H1 (cell line): ENCODE data around the gene C2orf92. TPM values are rescaled to one million over a fixed set of nuclear protein-coding genes. Genes with fewer than 3 reads are reported as not detected.

Source experiments
- ASH2L ChIP-seq: fragments of 200-600, 300-600 bp; sonication (generic); IDR thresholded peaks from one replicate; pipeline ENCODE4 v1.7.1; 2017; ENCODE audit warnings: low read length
- BRCA1 ChIP-seq: IDR thresholded peaks from 2 replicates; pipeline ENCODE4 v1.6.1; 2012; ENCODE audit warnings: low read depth, low read length, improper control_type of control experiment
- CBX5 ChIP-seq: fragments of 300-800, 300-1000 bp; sonication (generic); IDR thresholded peaks from 2 replicates; pipeline ENCODE4 v1.7.1; 2016; ENCODE audit warnings: antibody characterized with exemption, low read length, low read depth
- CBX8 ChIP-seq: fragments of 300-800, 300-1000 bp; sonication (generic); IDR thresholded peaks from 2 replicates; pipeline ENCODE4 v1.7.1; 2016; ENCODE audit warnings: low read depth, low read length, borderline replicate concordance
- CEBPB ChIP-seq: IDR thresholded peaks from 2 replicates; pipeline ENCODE4 v1.6.1; 2012; ENCODE audit warnings: low read depth, low read length
- CHD2 ChIP-seq: IDR thresholded peaks from 2 replicates; pipeline ENCODE4 v1.6.1; 2012; ENCODE audit warnings: low read length, improper control_type of control experiment
- E2F6 ChIP-seq: IDR thresholded peaks from 2 replicates; pipeline ENCODE4 v1.6.1; 2012; ENCODE audit warnings: inconsistent platforms
- EP300 ChIP-seq, 2 experiments: IDR thresholded peaks; 1 replicate in 1 of 2; 2 replicates in 1 of 2; pipeline ENCODE4 v1.6.1; 2011 to 2012; ENCODE audit warnings: low read depth in 2 of 2, low read length in 2 of 2, mild to moderate bottlenecking in 2 of 2, borderline replicate concordance in 1 of 2, inconsistent platforms in 1 of 2, moderate library complexity in 1 of 2
- GABPA ChIP-seq: IDR thresholded peaks from 2 replicates; pipeline ENCODE4 v1.6.1; 2011; ENCODE audit warnings: mild to moderate bottlenecking, low read length, moderate library complexity, borderline replicate concordance; ENCODE audit not compliant: insufficient read depth
- GTF2F1 ChIP-seq: IDR thresholded peaks from 2 replicates; pipeline ENCODE4 v1.6.1; 2012; ENCODE audit warnings: low read depth, low read length, improper control_type of control experiment, borderline replicate concordance
- JUND ChIP-seq: IDR thresholded peaks from 2 replicates; pipeline ENCODE4 v1.6.1; 2011; ENCODE audit warnings: mild to moderate bottlenecking, improper control_type of control experiment, low read length
- NANOG ChIP-seq: IDR thresholded peaks from 2 replicates; pipeline ENCODE4 v1.6.1; 2011; ENCODE audit warnings: low read length, low read depth, mild to moderate bottlenecking, inconsistent platforms; ENCODE audit not compliant: insufficient read depth, poor library complexity, severe bottlenecking
- RAD21 ChIP-seq, 2 experiments: IDR thresholded peaks in 1 of 2; conservative IDR thresholded peaks in 1 of 2; 2 replicates each; pipeline ENCODE4 v1.6.1; 2011; ENCODE audit warnings: low read depth in 2 of 2, low read length in 2 of 2, improper control_type of control experiment in 1 of 2, inconsistent platforms in 1 of 2, mild to moderate bottlenecking in 1 of 2, moderate library complexity in 1 of 2
- RBBP5 ChIP-seq: IDR thresholded peaks from 2 replicates; pipeline ENCODE4 v1.7.1; 2012; ENCODE audit warnings: low read depth, mild to moderate bottlenecking, inconsistent platforms, low read length, moderate library complexity, borderline replicate concordance
- SAP30 ChIP-seq: fragments of 300-600 bp; sonication (generic); IDR thresholded peaks from 2 replicates; pipeline ENCODE4 v1.7.1; 2012; ENCODE audit warnings: low read length, moderate library complexity, mild to moderate bottlenecking, inconsistent platforms; ENCODE audit not compliant: insufficient read depth, insufficient replicate concordance
- SIN3A ChIP-seq, 2 experiments: IDR thresholded peaks in 1 of 2; conservative IDR thresholded peaks in 1 of 2; 2 replicates each; pipeline ENCODE4 v1.6.1; 2011 to 2012; ENCODE audit warnings: low read length in 2 of 2, improper control_type of control experiment in 1 of 2, low read depth in 1 of 2, mild to moderate bottlenecking in 1 of 2
- SRF ChIP-seq: IDR thresholded peaks from 2 replicates; pipeline ENCODE4 v1.6.1; 2011; ENCODE audit warnings: mild to moderate bottlenecking, low read depth, low read length, moderate library complexity
- TAF1 ChIP-seq: IDR thresholded peaks from 2 replicates; pipeline ENCODE4 v1.6.1; 2011; ENCODE audit warnings: mild to moderate bottlenecking, low read depth, low read length
- TAF7 ChIP-seq: optimal IDR thresholded peaks from 2 replicates; pipeline ENCODE3; 2011; ENCODE audit warnings: low read depth, mild to moderate bottlenecking, inconsistent platforms, low read length, moderate library complexity, borderline replicate concordance
- TEAD4 ChIP-seq: IDR thresholded peaks from 2 replicates; pipeline ENCODE4 v1.6.1; 2012; ENCODE audit warnings: low read depth, low read length, inconsistent platforms, mixed read lengths
- ZNF274 ChIP-seq: IDR thresholded peaks from 2 replicates; pipeline ENCODE4 v1.7.0; 2012; ENCODE audit warnings: low read length, borderline replicate concordance; ENCODE audit errors: extremely low read depth
- polyA plus RNA-seq, 7 experiments: library from polyadenylated mRNA; depleted of rRNA in 3 of 7; stranded (reverse) in 5 of 7; unstranded in 2 of 7; fragments of >200 nt in 5 of 7; fragments of 200-250 nt in 2 of 7; gene quantifications; 1 replicate in 5 of 7; 2 replicates in 1 of 7; 4 replicates in 1 of 7; pipeline versions ENCODE4 v1.2.1 to v1.2.3, GENCODE V29; 2011 to 2013; ENCODE audit warnings: missing spikeins in 2 of 7, mixed read lengths in 2 of 7
- total RNA-seq: library from RNA; stranded (reverse); fragmentation: NEBNext Ultra II Directional; extraction: Animal tissue kit (Norgen Biotek cat#: 25700); gene quantifications from 2 replicates; pipeline ENCODE4 v1.2.1, GENCODE V29; 2021
- TF ChIP-seq, protein P1 (sequence below): IDR thresholded peaks from 2 replicates; pipeline ENCODE4 v1.6.1; 2012; ENCODE audit warnings: inconsistent platforms

Gene C2orf92
- total and polyA plus RNA-seq, 2 of the 8 experiments (the other 6 are each of a cell fraction or from before 2014, with no cell fraction given): 2.3 to 3.7 TPM

GRCh38 chr2:97663962-97664635, 5.4 kb upstream of the C2orf92 start, which contains the start of gene ACTR1B (continued):
- TF ChIP-seq, protein P1, sequence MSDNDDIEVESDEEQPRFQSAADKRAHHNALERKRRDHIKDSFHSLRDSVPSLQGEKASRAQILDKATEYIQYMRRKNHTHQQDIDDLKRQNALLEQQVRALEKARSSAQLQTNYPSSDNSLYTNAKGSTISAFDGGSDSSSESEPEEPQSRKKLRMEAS: peak; percentile 55; the same call in 1 of the 2 replicates
- TF ChIP-seq CBX8 (no peak), EP300 (IDR thresholded peaks at IDR 0.05; ENCODE audit: borderline replicate concordance in 1 of 2, low read depth in 2 of 2, low read length in 2 of 2) (no peak), ZNF274 (no peak), SAP30 (no peak), SIN3A (conservative IDR thresholded peaks at IDR 0.05 in 1 of 2, IDR thresholded peaks at IDR 0.05 in 1 of 2; ENCODE audit: low read depth in 1 of 2, low read length in 2 of 2) (no peak), CHD2 (peak; percentile 72), ASH2L (no peak), SRF (no peak), RAD21 (IDR thresholded peaks at IDR 0.05 in 1 of 2, conservative IDR thresholded peaks at IDR 0.05 in 1 of 2; ENCODE audit: low read depth in 2 of 2, low read length in 2 of 2) (peak; percentile 34 to 42), GABPA (no peak), E2F6 (peak; percentile 82), BRCA1 (no peak), RBBP5 (peak; percentile 11; the same call in 1 of the 2 replicates), JUND (peak; percentile 89), TEAD4 (no peak), TAF1 (peak; percentile 87), GTF2F1 (peak; percentile 42; the same call in 1 of the 2 replicates), CBX5 (no peak), CEBPB (peak; percentile 5; the same call in 1 of the 2 replicates), TAF7 (no peak), NANOG (no peak)
